Gastrocnemius medialis (tissue), 4 donors: Measurements from ENCODE around the gene ST6GALNAC3.

Experiments used
- CTCF ChIP-seq, 5 experiments: fragments of 450-650 bp in 3 of 5; fragments of 200-600 bp in 2 of 5; sonication (generic) in 2 of 5; IDR thresholded peaks in 4 of 5; conservative IDR thresholded peaks in 1 of 5; 1 replicate in 4 of 5; 2 replicates in 1 of 5; pipeline ENCODE4 v1.5.1; 2016 to 2019; ENCODE audit warnings: antibody characterized with exemption in 5 of 5, mild to moderate bottlenecking in 3 of 5, moderate library complexity in 3 of 5
- POLR2A ChIP-seq, 2 donors: fragments of 450-650 bp; IDR thresholded peaks; one replicate each; pipeline ENCODE4 v1.6.1; 2017; ENCODE audit warnings: antibody characterized with exemption in 2 of 2, mild to moderate bottlenecking in 2 of 2, moderate library complexity in 2 of 2

- TF ChIP-seq POLR2A (IDR thresholded peaks at IDR 0.05) = no peak
- no peak for TF ChIP-seq CTCF (IDR thresholded peaks at IDR 0.05 in 4 of 5, conservative IDR thresholded peaks at IDR 0.05 in 1 of 5)
Measured at GRCh38 chr1:76374086-76374485, 299.5 kb downstream of the ST6GALNAC3 start.
